GM12878 (cell line): Measurements from ENCODE around the gene DPEP1. TPM values are rescaled to one million over a fixed set of nuclear protein-coding genes. Genes with fewer than 3 reads are reported as not detected.

Source experiments
- ATAC-seq: fragments of 200-7000 bp; cut with Tn5 transposase; 3 replicates; pipeline ENCODE4 v1.9.1; 2020; ENCODE audit warnings: mild to moderate bottlenecking, moderate library complexity
- BruUV-seq: library from RNA; stranded (reverse); fragments of 400-500 nt; replicated peaks from 2 replicates; lab custom pipeline; 2021; lab: Mats Ljungman, UMichigan
- CTCF ChIA-PET: fragments of 300-600 bp; sonication (Branson Sonifier 250); formaldehyde crosslinking; extraction: SDS; loops from one replicate; lab custom pipeline; 2021; ENCODE audit warnings: inconsistent platforms; lab: Yijun Ruan, JAX
- POLR2A ChIA-PET: fragments of 350-600 bp; formaldehyde crosslinking; extraction: SDS; loops from one replicate; lab custom pipeline; 2021; ENCODE audit warnings: inconsistent platforms; lab: Charles Lee
- RAD21 ChIA-PET: fragments of 300-600 bp; sonication (Branson Sonifier 250); formaldehyde crosslinking; loops from one replicate; lab custom pipeline; 2023; ENCODE audit warnings: antibody characterized with exemption; ENCODE audit not compliant: unreplicated experiment; lab: Charles Lee
- SMC1A ChIA-PET: fragments of 300-600 bp; sonication (Branson Sonifier 250); formaldehyde crosslinking; loops from one replicate; lab custom pipeline; 2023; ENCODE audit not compliant: unreplicated experiment, uncharacterized antibody; lab: Charles Lee
- DNase-seq: peaks from one replicate; pipeline ENCODE4 v3.0.0-alpha.2; 2011; ENCODE audit warnings: low read depth, low spot score
- FAIRE-seq: peaks from 3 replicates; lab custom pipeline; 2011; peaks lifted over from hg19 to GRCh38; lab: Jason Lieb, UNC
- H2AFZ ChIP-seq: 2 replicates; pipeline ENCODE4 v1.6.0; 2011; ENCODE audit warnings: low read depth, low read length, control low read depth; ENCODE audit not compliant: control insufficient read depth
- H3K27ac ChIP-seq: 2 replicates; pipeline ENCODE4 v1.5.1; 2011; ENCODE audit warnings: control low read depth; ENCODE audit not compliant: control insufficient read depth, insufficient read depth
- H3K27me3 ChIP-seq, 2 experiments: replicated peaks in 1 of 2; 2 replicates each; pipeline versions ENCODE4 v1.6.0 to v1.6.1; 2011; ENCODE audit warnings: low read length in 1 of 2; ENCODE audit not compliant: control insufficient read depth in 2 of 2, insufficient read depth in 2 of 2
- H3K36me3 ChIP-seq, 2 experiments: 2 replicates each; pipeline ENCODE4 v1.5.1; 2011; ENCODE audit warnings: low read length in 1 of 2; ENCODE audit not compliant: control insufficient read depth in 2 of 2, insufficient read depth in 2 of 2
- H3K4me1 ChIP-seq: 2 replicates; pipeline ENCODE4 v1.6.1; 2011; ENCODE audit warnings: mild to moderate bottlenecking, low read length, moderate library complexity, mixed read lengths; ENCODE audit not compliant: control insufficient read depth, insufficient read depth
- H3K4me2 ChIP-seq: 2 replicates; pipeline ENCODE4 v1.6.0; 2011; ENCODE audit warnings: control low read depth; ENCODE audit not compliant: control insufficient read depth, insufficient read depth
- H3K4me3 ChIP-seq: fragments of 200-600 bp; sonication (generic); 2 replicates; pipeline ENCODE4 v1.5.1; 2016
- H3K79me2 ChIP-seq: 2 replicates; pipeline ENCODE4 v1.6.0; 2011; ENCODE audit warnings: low read length; ENCODE audit not compliant: control insufficient read depth, insufficient read depth
- H3K9ac ChIP-seq: 2 replicates; pipeline ENCODE4 v1.8.0; 2011; ENCODE audit warnings: low read length, control low read depth, mixed read lengths; ENCODE audit not compliant: control insufficient read depth, insufficient read depth
- H3K9me3 ChIP-seq: replicated peaks from 3 replicates; pipeline ENCODE4 v1.5.1; 2011; ENCODE audit warnings: mild to moderate bottlenecking, low read length; ENCODE audit not compliant: control insufficient read depth, insufficient read depth
- H4K20me1 ChIP-seq: 2 replicates; pipeline ENCODE4 v1.6.0; 2011; ENCODE audit not compliant: control insufficient read depth, insufficient read depth
- MTA2 ChIP-seq: fragments of 450-650 bp; IDR thresholded peaks from 2 replicates; pipeline ENCODE4 v1.6.1; 2016; ENCODE audit warnings: low read depth, mild to moderate bottlenecking, moderate library complexity
- NBN ChIP-seq: fragments of 450-650 bp; IDR thresholded peaks from 2 replicates; pipeline ENCODE4 v1.6.1; 2016
- NFYB ChIP-seq: IDR thresholded peaks from 2 replicates; pipeline ENCODE4 v1.6.1; 2011; ENCODE audit warnings: low read depth, mild to moderate bottlenecking, low read length, improper control_type of control experiment, moderate library complexity; ENCODE audit not compliant: insufficient read depth
- NR2C2 ChIP-seq: IDR thresholded peaks from 2 replicates; pipeline ENCODE4 v1.6.1; 2011; ENCODE audit warnings: borderline replicate concordance, low read depth; ENCODE audit not compliant: control insufficient read depth, insufficient read length
- SMARCA5 ChIP-seq: fragments of 450-650 bp; IDR thresholded peaks from 2 replicates; pipeline ENCODE4 v1.6.1; 2017; ENCODE audit warnings: mild to moderate bottlenecking
- STAT1 ChIP-seq: fragments of 450-650 bp; conservative IDR thresholded peaks from 2 replicates; pipeline ENCODE4 v1.6.1; 2014; ENCODE audit warnings: antibody characterized with exemption, mild to moderate bottlenecking
- YBX1 ChIP-seq: fragments of 450-650 bp; IDR thresholded peaks from 2 replicates; pipeline ENCODE4 v1.6.1; 2016; ENCODE audit warnings: antibody characterized with exemption
- ZSCAN29 ChIP-seq: fragments of 450-650 bp; IDR thresholded peaks from 2 replicates; pipeline ENCODE4 v1.6.1; 2017; ENCODE audit warnings: mild to moderate bottlenecking, moderate library complexity
- WGBS: methylation state at CpG from one replicate; pipeline ENCODE4 v1.1.6; 2016; ENCODE audit warnings: low lambda C conversion rate; ENCODE audit not compliant: insufficient replicate concordance, insufficient coverage; ENCODE audit errors: missing lambda C conversion rate; 5-methylcytosine and 5-hydroxymethylcytosine counted together
- in situ Hi-C: fragments of 300-500 bp; cut with MboI; formaldehyde crosslinking; loops from 9 replicates; pipeline ENCODE4 v1.14.3; 2018; ENCODE audit warnings: mixed read lengths
- intact Hi-C: fragments of 100-400 bp; cut with micrococcal nuclease; formaldehyde crosslinking; loops from one replicate; pipeline ENCODE4 v1.14.2; 2022; ENCODE audit not compliant: unreplicated experiment
- polyA plus RNA-seq, 11 experiments: library from polyadenylated mRNA; depleted of rRNA in 4 of 11; unstranded in 6 of 11; stranded (reverse) in 5 of 11; fragments of >200 nt; fragmentation: Nextera tagmentation in 4 of 11; fragmentation: Illumina TruSeq in 1 of 11; extraction: Ambion mirVana in 4 of 11; extraction: Trizol in 1 of 11; gene quantifications; 1 replicate in 1 of 11; 2 replicates in 10 of 11; pipeline versions ENCODE4 v1.2.1 to v1.2.3, GENCODE V29; 2011 to 2016; ENCODE audit warnings: inconsistent platforms in 2 of 11, missing spikeins in 2 of 11, low read depth in 1 of 11
- total RNA-seq, 4 experiments: library from RNA; depleted of rRNA in 3 of 4; stranded (reverse); fragments of >200 nt in 3 of 4; fragmentation: Illumina TruSeq in 1 of 4; extraction: Trizol in 1 of 4; gene quantifications; 2 replicates each; pipeline versions ENCODE4 v1.2.1 to v1.2.3, GENCODE V29; 2013 to 2021
- TF ChIP-seq, protein P1 (sequence below): IDR thresholded peaks from 2 replicates; pipeline ENCODE4 v1.6.1; 2012; ENCODE audit warnings: low read depth, low read length, improper control_type of control experiment
- TF ChIP-seq, protein P2 (sequence below), 3 experiments: IDR thresholded peaks in 2 of 3; conservative IDR thresholded peaks in 1 of 3; 2 replicates each; pipeline ENCODE4 v1.5.1; 2011; ENCODE audit warnings: low read depth in 3 of 3, low read length in 3 of 3, mild to moderate bottlenecking in 3 of 3, control low read depth in 2 of 3, moderate library complexity in 2 of 3, inconsistent platforms in 1 of 3, mixed read lengths in 1 of 3; ENCODE audit not compliant: control insufficient read depth in 2 of 3, insufficient read depth in 1 of 3; ENCODE audit errors: extremely low read depth in 1 of 3
- TF ChIP-seq, protein P3 (sequence below): fragments of 150-350 bp; IDR thresholded peaks from 2 replicates; pipeline ENCODE4 v1.6.1; 2014; ENCODE audit warnings: mild to moderate bottlenecking, low read depth, low read length
- TF ChIP-seq, protein P4 (sequence below): IDR thresholded peaks from 2 replicates; pipeline ENCODE4 v1.6.1; 2012; ENCODE audit warnings: mild to moderate bottlenecking, low read depth, low read length
- TF ChIP-seq, protein P5 (sequence below): fragments of 450-650 bp; IDR thresholded peaks from 2 replicates; pipeline ENCODE4 v1.6.1; 2017; ENCODE audit warnings: low read depth, mild to moderate bottlenecking, moderate library complexity

The DPEP1 gene
- total and polyA plus RNA-seq, 10 of the 15 experiments (the other 5 are each of a cell fraction or from before 2014, with no cell fraction given), result not detected

DNA sequence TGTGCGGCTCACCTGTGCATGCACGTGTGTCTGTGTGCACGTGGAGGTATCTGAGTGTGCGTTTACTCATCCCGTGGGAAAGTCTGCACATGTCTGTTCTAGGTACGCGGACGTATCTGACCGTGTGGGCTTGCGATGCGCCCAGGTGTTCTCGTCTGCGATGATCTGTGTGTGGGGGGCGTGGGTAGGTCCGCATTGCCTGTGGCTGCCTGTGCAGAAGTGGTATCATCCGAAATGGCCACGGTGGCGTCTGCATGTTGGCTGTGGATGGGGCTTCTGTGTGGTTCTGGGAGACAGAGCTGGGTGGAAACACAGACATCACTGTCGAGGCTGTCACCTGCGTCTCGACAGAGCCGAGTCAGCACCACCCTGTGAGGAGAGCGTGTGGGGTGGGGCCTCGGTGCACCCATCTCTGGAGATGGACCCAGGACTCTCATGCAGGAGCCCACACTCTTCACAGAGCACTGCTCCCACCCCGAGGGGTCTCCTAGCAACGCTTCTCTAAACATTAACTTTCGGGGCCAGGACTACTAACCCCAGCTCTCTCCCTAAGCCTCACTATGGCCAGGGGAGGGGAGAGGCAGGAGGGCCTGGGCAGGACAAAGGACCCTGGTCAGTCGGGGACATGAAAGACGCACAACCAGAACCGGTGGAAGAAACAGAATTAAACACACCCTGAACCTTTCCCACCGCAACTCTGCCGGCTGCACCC, 8.4 kb downstream of the DPEP1 start:
- SMC1A ChIA-PET, result no interaction called here
- in situ Hi-C loops, result no loop called here
- Histone ChIP-seq H3K27ac (no peak overlapping the region), H3K9ac (no peak overlapping the region), H3K9me3 (no peaks in the 10 kb centered on the region), H3K79me2 (no peaks in the 10 kb centered on the region), H3K4me3 (no peak overlapping the region), H3K4me1 (no peaks in the 10 kb centered on the region), H3K36me3 (no peaks in the 10 kb centered on the region), H4K20me1 (no peaks in the 10 kb centered on the region), H2AFZ (no peak overlapping the region), H3K4me2 (no peak overlapping the region), H3K27me3 (0 out of 4 replicates have a peak, but pooled peaks cover 0 to 2% of the 10 kb centered on the region in 2 experiments)
- DNase-seq, result no peak
- CTCF ChIA-PET, result no interaction called here
- ATAC-seq, result no peak
- no peak for FAIRE-seq
- WGBS, result 58% methylated on average over 32 of the region's 32 CpGs
- no TSS peak for BruUV-seq
- POLR2A ChIA-PET, result no interaction called here
- RAD21 ChIA-PET, result no interaction called here
- intact Hi-C loops, result no loop called here
- TF ChIP-seq STAT1 (no peak), NR2C2 (no peak), MTA2 (no peak), SMARCA5 (no peak), ZSCAN29 (no peak), NFYB (no peak), NBN (no peak), YBX1 (no peak)
- TF ChIP-seq, protein P1, sequence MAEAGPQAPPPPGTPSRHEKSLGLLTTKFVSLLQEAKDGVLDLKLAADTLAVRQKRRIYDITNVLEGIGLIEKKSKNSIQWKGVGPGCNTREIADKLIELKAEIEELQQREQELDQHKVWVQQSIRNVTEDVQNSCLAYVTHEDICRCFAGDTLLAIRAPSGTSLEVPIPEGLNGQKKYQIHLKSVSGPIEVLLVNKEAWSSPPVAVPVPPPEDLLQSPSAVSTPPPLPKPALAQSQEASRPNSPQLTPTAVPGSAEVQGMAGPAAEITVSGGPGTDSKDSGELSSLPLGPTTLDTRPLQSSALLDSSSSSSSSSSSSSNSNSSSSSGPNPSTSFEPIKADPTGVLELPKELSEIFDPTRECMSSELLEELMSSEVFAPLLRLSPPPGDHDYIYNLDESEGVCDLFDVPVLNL, result no peak
- TF ChIP-seq, protein P2, sequence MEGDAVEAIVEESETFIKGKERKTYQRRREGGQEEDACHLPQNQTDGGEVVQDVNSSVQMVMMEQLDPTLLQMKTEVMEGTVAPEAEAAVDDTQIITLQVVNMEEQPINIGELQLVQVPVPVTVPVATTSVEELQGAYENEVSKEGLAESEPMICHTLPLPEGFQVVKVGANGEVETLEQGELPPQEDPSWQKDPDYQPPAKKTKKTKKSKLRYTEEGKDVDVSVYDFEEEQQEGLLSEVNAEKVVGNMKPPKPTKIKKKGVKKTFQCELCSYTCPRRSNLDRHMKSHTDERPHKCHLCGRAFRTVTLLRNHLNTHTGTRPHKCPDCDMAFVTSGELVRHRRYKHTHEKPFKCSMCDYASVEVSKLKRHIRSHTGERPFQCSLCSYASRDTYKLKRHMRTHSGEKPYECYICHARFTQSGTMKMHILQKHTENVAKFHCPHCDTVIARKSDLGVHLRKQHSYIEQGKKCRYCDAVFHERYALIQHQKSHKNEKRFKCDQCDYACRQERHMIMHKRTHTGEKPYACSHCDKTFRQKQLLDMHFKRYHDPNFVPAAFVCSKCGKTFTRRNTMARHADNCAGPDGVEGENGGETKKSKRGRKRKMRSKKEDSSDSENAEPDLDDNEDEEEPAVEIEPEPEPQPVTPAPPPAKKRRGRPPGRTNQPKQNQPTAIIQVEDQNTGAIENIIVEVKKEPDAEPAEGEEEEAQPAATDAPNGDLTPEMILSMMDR (IDR thresholded peaks at IDR 0.05 in 2 of 3, conservative IDR thresholded peaks at IDR 0.05 in 1 of 3; ENCODE audit: control insufficient read depth in 2 of 3, extremely low read depth in 1 of 3, insufficient read depth in 1 of 3, low read depth in 3 of 3, low read length in 3 of 3), result no peak
- TF ChIP-seq, protein P3, sequence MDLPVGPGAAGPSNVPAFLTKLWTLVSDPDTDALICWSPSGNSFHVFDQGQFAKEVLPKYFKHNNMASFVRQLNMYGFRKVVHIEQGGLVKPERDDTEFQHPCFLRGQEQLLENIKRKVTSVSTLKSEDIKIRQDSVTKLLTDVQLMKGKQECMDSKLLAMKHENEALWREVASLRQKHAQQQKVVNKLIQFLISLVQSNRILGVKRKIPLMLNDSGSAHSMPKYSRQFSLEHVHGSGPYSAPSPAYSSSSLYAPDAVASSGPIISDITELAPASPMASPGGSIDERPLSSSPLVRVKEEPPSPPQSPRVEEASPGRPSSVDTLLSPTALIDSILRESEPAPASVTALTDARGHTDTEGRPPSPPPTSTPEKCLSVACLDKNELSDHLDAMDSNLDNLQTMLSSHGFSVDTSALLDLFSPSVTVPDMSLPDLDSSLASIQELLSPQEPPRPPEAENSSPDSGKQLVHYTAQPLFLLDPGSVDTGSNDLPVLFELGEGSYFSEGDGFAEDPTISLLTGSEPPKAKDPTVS, result no peak
- TF ChIP-seq, protein P4, sequence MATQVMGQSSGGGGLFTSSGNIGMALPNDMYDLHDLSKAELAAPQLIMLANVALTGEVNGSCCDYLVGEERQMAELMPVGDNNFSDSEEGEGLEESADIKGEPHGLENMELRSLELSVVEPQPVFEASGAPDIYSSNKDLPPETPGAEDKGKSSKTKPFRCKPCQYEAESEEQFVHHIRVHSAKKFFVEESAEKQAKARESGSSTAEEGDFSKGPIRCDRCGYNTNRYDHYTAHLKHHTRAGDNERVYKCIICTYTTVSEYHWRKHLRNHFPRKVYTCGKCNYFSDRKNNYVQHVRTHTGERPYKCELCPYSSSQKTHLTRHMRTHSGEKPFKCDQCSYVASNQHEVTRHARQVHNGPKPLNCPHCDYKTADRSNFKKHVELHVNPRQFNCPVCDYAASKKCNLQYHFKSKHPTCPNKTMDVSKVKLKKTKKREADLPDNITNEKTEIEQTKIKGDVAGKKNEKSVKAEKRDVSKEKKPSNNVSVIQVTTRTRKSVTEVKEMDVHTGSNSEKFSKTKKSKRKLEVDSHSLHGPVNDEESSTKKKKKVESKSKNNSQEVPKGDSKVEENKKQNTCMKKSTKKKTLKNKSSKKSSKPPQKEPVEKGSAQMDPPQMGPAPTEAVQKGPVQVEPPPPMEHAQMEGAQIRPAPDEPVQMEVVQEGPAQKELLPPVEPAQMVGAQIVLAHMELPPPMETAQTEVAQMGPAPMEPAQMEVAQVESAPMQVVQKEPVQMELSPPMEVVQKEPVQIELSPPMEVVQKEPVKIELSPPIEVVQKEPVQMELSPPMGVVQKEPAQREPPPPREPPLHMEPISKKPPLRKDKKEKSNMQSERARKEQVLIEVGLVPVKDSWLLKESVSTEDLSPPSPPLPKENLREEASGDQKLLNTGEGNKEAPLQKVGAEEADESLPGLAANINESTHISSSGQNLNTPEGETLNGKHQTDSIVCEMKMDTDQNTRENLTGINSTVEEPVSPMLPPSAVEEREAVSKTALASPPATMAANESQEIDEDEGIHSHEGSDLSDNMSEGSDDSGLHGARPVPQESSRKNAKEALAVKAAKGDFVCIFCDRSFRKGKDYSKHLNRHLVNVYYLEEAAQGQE, result no peak
- TF ChIP-seq, protein P5, sequence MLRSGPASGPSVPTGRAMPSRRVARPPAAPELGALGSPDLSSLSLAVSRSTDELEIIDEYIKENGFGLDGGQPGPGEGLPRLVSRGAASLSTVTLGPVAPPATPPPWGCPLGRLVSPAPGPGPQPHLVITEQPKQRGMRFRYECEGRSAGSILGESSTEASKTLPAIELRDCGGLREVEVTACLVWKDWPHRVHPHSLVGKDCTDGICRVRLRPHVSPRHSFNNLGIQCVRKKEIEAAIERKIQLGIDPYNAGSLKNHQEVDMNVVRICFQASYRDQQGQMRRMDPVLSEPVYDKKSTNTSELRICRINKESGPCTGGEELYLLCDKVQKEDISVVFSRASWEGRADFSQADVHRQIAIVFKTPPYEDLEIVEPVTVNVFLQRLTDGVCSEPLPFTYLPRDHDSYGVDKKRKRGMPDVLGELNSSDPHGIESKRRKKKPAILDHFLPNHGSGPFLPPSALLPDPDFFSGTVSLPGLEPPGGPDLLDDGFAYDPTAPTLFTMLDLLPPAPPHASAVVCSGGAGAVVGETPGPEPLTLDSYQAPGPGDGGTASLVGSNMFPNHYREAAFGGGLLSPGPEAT, result no peak
